H1 (cell line): ENCODE results near the gene FHAD1. TPM values are rescaled to one million over a fixed set of nuclear protein-coding genes. Genes with fewer than 3 reads are reported as not detected.
A peak's percentile ranks its signal among the peaks of the same experiment; 100 is the strongest.

Experiments
- CTCF ChIA-PET: fragments of 300-600 bp; sonication (Branson Sonifier 250); formaldehyde crosslinking; loops from one replicate; lab custom pipeline; 2021; ENCODE audit not compliant: partially characterized antibody; lab: Charles Lee
- POLR2A ChIA-PET: fragments of 300-600 bp; sonication (Branson Sonifier 250); formaldehyde crosslinking; loops from one replicate; lab custom pipeline; 2021; ENCODE audit warnings: inconsistent platforms; ENCODE audit not compliant: partially characterized antibody; lab: Charles Lee
- DNase-seq, 2 experiments: peaks; one replicate each; pipeline versions ENCODE4 v3.0.0 to v3.0.0-alpha.2; 2010 to 2022; ENCODE audit warnings: low spot score in 2 of 2, low read depth in 1 of 2, mixed read lengths in 1 of 2
- FAIRE-seq: peaks from 2 replicates; lab custom pipeline; 2011; peaks lifted over from hg19 to GRCh38; lab: Jason Lieb, UNC
- H2AFZ ChIP-seq: 2 replicates; pipeline ENCODE4 v1.8.1; 2012; ENCODE audit warnings: low read length, inconsistent platforms
- H2AK5ac ChIP-seq: 2 replicates; pipeline ENCODE4 v1.6.1; 2013; ENCODE audit warnings: low read depth, low read length
- H2BK120ac ChIP-seq: replicated peaks from 2 replicates; pipeline ENCODE3; 2013; ENCODE audit warnings: low read depth, low read length, inconsistent platforms
- H2BK12ac ChIP-seq: 2 replicates; pipeline ENCODE4 v1.6.1; 2013; ENCODE audit warnings: low read depth, low read length
- H2BK15ac ChIP-seq: 2 replicates; pipeline ENCODE4 v1.6.1; 2013; ENCODE audit warnings: low read length
- H2BK20ac ChIP-seq: 2 replicates; pipeline ENCODE4 v1.6.1; 2013; ENCODE audit warnings: low read length
- H2BK5ac ChIP-seq: 2 replicates; pipeline ENCODE4 v1.6.1; 2013; ENCODE audit warnings: low read depth, low read length
- H3K14ac ChIP-seq: 2 replicates; pipeline ENCODE4 v1.6.1; 2013; ENCODE audit warnings: inconsistent platforms; ENCODE audit not compliant: insufficient read length
- H3K18ac ChIP-seq: 2 replicates; pipeline ENCODE4 v1.6.1; 2013; ENCODE audit warnings: low read length; ENCODE audit errors: extremely low read depth
- H3K23ac ChIP-seq: 2 replicates; pipeline ENCODE4 v1.6.1; 2013; ENCODE audit warnings: inconsistent platforms; ENCODE audit not compliant: insufficient read length
- H3K23me2 ChIP-seq: 2 replicates; pipeline ENCODE4 v1.6.1; 2013; ENCODE audit warnings: low read depth, low read length
- H3K27ac ChIP-seq: 2 replicates; pipeline ENCODE4 v1.6.1; 2011; ENCODE audit warnings: low read depth, low read length, inconsistent platforms
- H3K27me3 ChIP-seq, 4 experiments: replicated peaks in 1 of 4; 1 replicate in 1 of 4; 2 replicates in 3 of 4; pipeline versions ENCODE4 v1.6.1 to v1.8.1; 2011 to 2013; ENCODE audit warnings: low read length in 3 of 4, mild to moderate bottlenecking in 3 of 4, inconsistent platforms in 2 of 4, mixed read lengths in 2 of 4, moderate library complexity in 1 of 4; ENCODE audit not compliant: control insufficient read depth in 3 of 4, insufficient read depth in 3 of 4; ENCODE audit errors: extremely low read depth in 1 of 4
- H3K36me3 ChIP-seq, 4 experiments: 2 replicates each; pipeline versions ENCODE4 v1.6.1 to v1.8.1; 2011 to 2013; ENCODE audit warnings: mild to moderate bottlenecking in 4 of 4, low read length in 3 of 4, moderate library complexity in 2 of 4, control low read depth in 1 of 4, inconsistent platforms in 1 of 4; ENCODE audit not compliant: insufficient read depth in 4 of 4, control insufficient read depth in 2 of 4
- H3K4ac ChIP-seq: replicated peaks from 2 replicates; pipeline ENCODE3; 2013; ENCODE audit warnings: low read length, low read depth, mixed read lengths, inconsistent platforms; ENCODE audit not compliant: insufficient read length
- H3K4me1 ChIP-seq, 4 experiments: replicated peaks in 1 of 4; 1 replicate in 1 of 4; 2 replicates in 3 of 4; pipeline versions ENCODE4 v1.6.1 to v1.8.1; 2011 to 2013; ENCODE audit warnings: low read length in 3 of 4, inconsistent platforms in 2 of 4, mixed read lengths in 1 of 4; ENCODE audit not compliant: insufficient read depth in 4 of 4, control insufficient read depth in 3 of 4
- H3K4me2 ChIP-seq, 2 experiments: 2 replicates each; pipeline versions ENCODE4 v1.6.1 to v1.8.1; 2011 to 2013; ENCODE audit warnings: low read depth in 2 of 2, low read length in 2 of 2, control low read depth in 1 of 2, inconsistent platforms in 1 of 2, mild to moderate bottlenecking in 1 of 2; ENCODE audit not compliant: insufficient read depth in 1 of 2
- H3K4me3 ChIP-seq, 4 experiments: fragments of 200-600, 300-600 bp in 1 of 4; sonication (generic), shearing (Covaris generic), sonication (Bioruptor Twin) in 1 of 4; 2 replicates each; pipeline versions ENCODE4 v1.5.1 to v1.8.1; 2011 to 2016; ENCODE audit warnings: low read length in 4 of 4, low read depth in 3 of 4, control low read depth in 2 of 4, inconsistent platforms in 2 of 4, mild to moderate bottlenecking in 2 of 4, mixed read lengths in 1 of 4, moderate library complexity in 1 of 4; ENCODE audit not compliant: insufficient read depth in 2 of 4; ENCODE audit errors: extremely low read depth in 1 of 4
- H3K56ac ChIP-seq: replicated peaks from 2 replicates; pipeline ENCODE3; 2013; ENCODE audit warnings: low read depth, mild to moderate bottlenecking, mixed read lengths, low read length, inconsistent platforms; ENCODE audit not compliant: insufficient read length
- H3K79me1 ChIP-seq: 2 replicates; pipeline ENCODE4 v1.6.1; 2013; ENCODE audit warnings: low read depth, low read length, control low read depth
- H3K79me2 ChIP-seq, 2 experiments: 2 replicates each; pipeline versions ENCODE4 v1.6.1 to v1.8.1; 2012 to 2013; ENCODE audit warnings: low read length in 2 of 2, mild to moderate bottlenecking in 2 of 2, inconsistent platforms in 1 of 2; ENCODE audit not compliant: insufficient read depth in 2 of 2, control insufficient read depth in 1 of 2
- H3K9ac ChIP-seq, 4 experiments: replicated peaks in 1 of 4; 1 replicate in 1 of 4; 2 replicates in 3 of 4; pipeline versions ENCODE4 v1.6.1 to v1.8.1; 2011 to 2013; ENCODE audit warnings: low read depth in 3 of 4, low read length in 3 of 4, control low read depth in 2 of 4, mild to moderate bottlenecking in 2 of 4, moderate library complexity in 2 of 4, inconsistent platforms in 1 of 4; ENCODE audit errors: extremely low read depth in 1 of 4
- H3K9me3 ChIP-seq, 2 experiments: 2 replicates each; pipeline versions ENCODE4 v1.6.1 to v1.8.1; 2012 to 2013; ENCODE audit warnings: mild to moderate bottlenecking in 2 of 2, moderate library complexity in 2 of 2, control low read depth in 1 of 2, inconsistent platforms in 1 of 2, low read depth in 1 of 2, low read length in 1 of 2, mixed read lengths in 1 of 2; ENCODE audit not compliant: insufficient read depth in 2 of 2
- H4K20me1 ChIP-seq, 2 experiments: replicated peaks in 1 of 2; 2 replicates each; pipeline versions ENCODE3 to v1.8.1; 2011 to 2013; ENCODE audit warnings: inconsistent platforms in 2 of 2, low read length in 2 of 2, mild to moderate bottlenecking in 1 of 2; ENCODE audit not compliant: insufficient read depth in 2 of 2, control insufficient read depth in 1 of 2
- H4K5ac ChIP-seq: 2 replicates; pipeline ENCODE4 v1.6.1; 2013; ENCODE audit warnings: low read length, low read depth, mixed read lengths, inconsistent platforms; ENCODE audit not compliant: insufficient read length
- H4K8ac ChIP-seq: 2 replicates; pipeline ENCODE4 v1.8.0; 2013; ENCODE audit warnings: mild to moderate bottlenecking, moderate library complexity, low read length, inconsistent platforms; ENCODE audit not compliant: insufficient read depth; ENCODE audit errors: extremely low read depth
- H4K91ac ChIP-seq: replicated peaks from 2 replicates; pipeline ENCODE3; 2013; ENCODE audit warnings: low read length, mixed read lengths, inconsistent platforms; ENCODE audit not compliant: insufficient read length
- CEBPB ChIP-seq: IDR thresholded peaks from 2 replicates; pipeline ENCODE4 v1.6.1; 2012; ENCODE audit warnings: low read depth, low read length
- JUN ChIP-seq: IDR thresholded peaks from 2 replicates; pipeline ENCODE4 v1.6.1; 2011; ENCODE audit warnings: low read depth, mild to moderate bottlenecking, improper control_type of control experiment, low read length
- NRF1 ChIP-seq: IDR thresholded peaks from 2 replicates; pipeline ENCODE4 v1.6.1; 2011; ENCODE audit warnings: mild to moderate bottlenecking, low read depth, low read length, improper control_type of control experiment
- PHF8 ChIP-seq: fragments of 200-600 bp; sonication (generic); conservative IDR thresholded peaks from 2 replicates; pipeline ENCODE4 v1.7.1; 2012; ENCODE audit warnings: low read depth, mild to moderate bottlenecking, inconsistent platforms, low read length, moderate library complexity
- SIN3A ChIP-seq, 2 experiments: IDR thresholded peaks in 1 of 2; conservative IDR thresholded peaks in 1 of 2; 2 replicates each; pipeline ENCODE4 v1.6.1; 2011 to 2012; ENCODE audit warnings: low read length in 2 of 2, improper control_type of control experiment in 1 of 2, low read depth in 1 of 2, mild to moderate bottlenecking in 1 of 2
- WGBS, 2 experiments: shearing (Covaris generic) in 1 of 2; methylation state at CpG; one replicate each; pipeline versions ENCODE4 v1.1.6 to v1.1.7; 2013 to 2015; ENCODE audit warnings: low lambda C conversion rate in 2 of 2, mixed read lengths in 2 of 2, inconsistent platforms in 1 of 2, low coverage in 1 of 2, missing lambda C conversion rate in 1 of 2; ENCODE audit not compliant: insufficient replicate concordance in 2 of 2, insufficient coverage in 1 of 2, insufficient read length in 1 of 2; ENCODE audit errors: extremely low coverage in 1 of 2, missing lambda C conversion rate in 1 of 2; 5-methylcytosine and 5-hydroxymethylcytosine counted together
- polyA plus RNA-seq, 7 experiments: library from polyadenylated mRNA; depleted of rRNA in 3 of 7; stranded (reverse) in 5 of 7; unstranded in 2 of 7; fragments of >200 nt in 5 of 7; fragments of 200-250 nt in 2 of 7; gene quantifications; 1 replicate in 5 of 7; 2 replicates in 1 of 7; 4 replicates in 1 of 7; pipeline versions ENCODE4 v1.2.1 to v1.2.3, GENCODE V29; 2011 to 2013; ENCODE audit warnings: missing spikeins in 2 of 7, mixed read lengths in 2 of 7
- total RNA-seq: library from RNA; stranded (reverse); fragmentation: NEBNext Ultra II Directional; extraction: Animal tissue kit (Norgen Biotek cat#: 25700); gene quantifications from 2 replicates; pipeline ENCODE4 v1.2.1, GENCODE V29; 2021
- TF ChIP-seq, protein P1 (sequence below): IDR thresholded peaks from 2 replicates; pipeline ENCODE4 v1.6.1; 2011; ENCODE audit warnings: low read length, improper control_type of control experiment

The FHAD1 gene
- total and polyA plus RNA-seq, 2 of the 8 experiments (the other 6 are each of a cell fraction or from before 2014, with no cell fraction given), result 0.39 to 0.69 TPM

DNA sequence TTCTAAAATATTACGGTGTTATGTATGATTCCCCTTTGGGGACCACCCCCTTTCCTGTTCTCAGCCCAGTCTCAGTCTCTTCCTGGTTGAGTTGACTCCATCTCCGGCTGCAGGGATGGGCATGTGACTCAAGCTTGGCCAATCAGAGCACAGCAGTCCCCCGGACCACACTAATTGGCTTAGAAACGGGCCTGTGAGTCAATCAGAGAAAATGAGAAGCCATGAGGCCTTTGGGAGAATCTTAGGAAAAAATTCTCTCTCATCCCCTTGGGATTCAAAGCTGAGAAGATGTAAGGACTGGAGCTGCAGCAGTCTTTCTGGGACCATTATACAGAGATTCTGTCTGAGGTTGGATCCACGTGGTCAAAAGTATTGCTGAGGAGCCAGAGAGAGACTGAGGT is 10.7 kb upstream of the FHAD1 start:
- H3K4me2 ChIP-seq, result no peak overlapping the region
- CTCF ChIA-PET, result interaction anchor here (1.0 to 2.2 kb wide), 5 partner anchors 12 to 68 kb away, joined by 3 to 9 read pairs (median 4); no protein-coding TSS in a partner anchor
- FAIRE-seq, result no peak

More for the DNA sequence above, 10.7 kb upstream of the FHAD1 start:
- Histone ChIP-seq H3K23me2 (no peaks in the 10 kb centered on the region), H3K79me2 (no peaks in the 10 kb centered on the region), H3K4me1 (peaks cover 0 to 4% (median 1%) of the 10 kb centered on the region in 4 experiments; a peak in 3 of 7 replicates), H3K4me3 (no peak overlapping the region), H2BK5ac (no peak overlapping the region), H2AK5ac (no peak overlapping the region), H4K20me1 (no peaks in the 10 kb centered on the region), H2BK15ac (no peak overlapping the region), H4K91ac (no peak overlapping the region), H3K56ac (no peak overlapping the region), H3K79me1 (no peaks in the 10 kb centered on the region), H3K18ac (no peak overlapping the region), H3K36me3 (no peaks in the 10 kb centered on the region), H4K8ac (no peak overlapping the region), H3K9ac (no peak overlapping the region), H3K4ac (no peak overlapping the region), H3K27me3 (no peaks in the 10 kb centered on the region), H4K5ac (no peak overlapping the region), H2AFZ (peak overlapping the region; percentile 51; the same call in 1 of the 2 replicates), H3K9me3 (no peaks in the 10 kb centered on the region), H3K23ac (no peak overlapping the region), H2BK120ac (no peak overlapping the region), H2BK20ac (no peak overlapping the region), H3K27ac (no peak overlapping the region), H3K14ac (no peak overlapping the region), H2BK12ac (no peak overlapping the region)
- POLR2A ChIA-PET, result no interaction called here
- DNase-seq, result no peak
- WGBS, 2 experiments, result 77% methylated on average over 5 of the region's 5 CpGs; no CpG with 5 or more reads in 1 of the 2 experiments
- TF ChIP-seq JUN, result no peak
- no peak for TF ChIP-seq SIN3A (conservative IDR thresholded peaks at IDR 0.05 in 1 of 2, IDR thresholded peaks at IDR 0.05 in 1 of 2; ENCODE audit: low read depth in 1 of 2, low read length in 2 of 2)
- no peak for TF ChIP-seq NRF1
- TF ChIP-seq, protein P1, sequence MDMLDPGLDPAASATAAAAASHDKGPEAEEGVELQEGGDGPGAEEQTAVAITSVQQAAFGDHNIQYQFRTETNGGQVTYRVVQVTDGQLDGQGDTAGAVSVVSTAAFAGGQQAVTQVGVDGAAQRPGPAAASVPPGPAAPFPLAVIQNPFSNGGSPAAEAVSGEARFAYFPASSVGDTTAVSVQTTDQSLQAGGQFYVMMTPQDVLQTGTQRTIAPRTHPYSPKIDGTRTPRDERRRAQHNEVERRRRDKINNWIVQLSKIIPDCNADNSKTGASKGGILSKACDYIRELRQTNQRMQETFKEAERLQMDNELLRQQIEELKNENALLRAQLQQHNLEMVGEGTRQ, result peak; percentile 62
- TF ChIP-seq PHF8, result no peak
- no peak for TF ChIP-seq CEBPB
